ENCODE data around the gene ZNF804B. TPM values are rescaled to one million over a fixed set of nuclear protein-coding genes. Genes with fewer than 3 reads are reported as not detected.

ZNF804B gene
- total RNA-seq (2022; extraction: Qiagen RNA extraction) = not detected in 5 replicates

DNA sequence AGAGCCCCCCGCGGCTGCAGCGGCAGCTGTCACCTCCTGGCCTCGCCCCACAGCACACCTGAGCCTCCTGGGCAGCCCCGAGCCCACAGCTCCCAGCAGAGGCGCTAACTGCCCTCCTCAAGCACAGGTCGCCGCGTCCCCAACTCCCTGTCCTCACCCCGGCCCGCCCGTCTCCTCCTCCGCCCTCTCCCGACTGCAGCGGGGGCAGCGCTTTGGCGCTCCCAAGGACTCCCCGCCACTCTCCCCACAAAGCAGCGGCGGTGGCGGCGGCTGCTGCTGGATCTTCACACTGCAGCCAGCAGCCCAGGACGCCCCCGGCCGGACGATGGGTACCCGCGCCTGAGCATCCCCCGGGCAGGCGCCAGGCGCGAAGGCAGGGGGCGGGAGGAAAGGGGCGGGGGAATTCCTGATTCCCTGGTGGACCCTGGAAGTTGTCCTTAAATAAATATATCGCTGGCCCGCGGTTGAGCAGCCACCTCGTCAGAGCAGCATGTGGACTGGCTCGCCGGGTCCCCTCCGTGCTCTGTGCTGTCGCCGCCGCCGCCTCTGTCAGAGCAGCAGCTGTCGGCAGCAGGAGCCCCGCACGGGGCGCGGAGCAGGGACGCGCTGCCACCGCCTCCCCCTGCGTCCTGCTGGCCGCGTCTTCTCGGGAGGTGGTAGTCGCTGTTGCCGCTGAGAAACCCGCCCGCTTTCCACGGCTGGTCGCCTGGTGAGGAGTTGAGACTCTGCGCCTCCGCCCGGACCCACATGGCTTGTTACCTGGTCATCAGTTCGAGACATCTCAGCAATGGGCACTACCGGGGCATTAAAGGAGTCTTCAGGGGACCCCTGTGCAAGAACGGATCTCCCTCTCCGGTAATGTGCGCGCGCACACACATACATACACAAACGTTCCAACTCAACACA lies at the start of gene ZNF804B:
Gene ZNF804B, plus strand, starts transcription at position 471 of the 906 bp plus-strand sequence. Its CDS starts 277 bp downstream, at position 748.

DNA sequence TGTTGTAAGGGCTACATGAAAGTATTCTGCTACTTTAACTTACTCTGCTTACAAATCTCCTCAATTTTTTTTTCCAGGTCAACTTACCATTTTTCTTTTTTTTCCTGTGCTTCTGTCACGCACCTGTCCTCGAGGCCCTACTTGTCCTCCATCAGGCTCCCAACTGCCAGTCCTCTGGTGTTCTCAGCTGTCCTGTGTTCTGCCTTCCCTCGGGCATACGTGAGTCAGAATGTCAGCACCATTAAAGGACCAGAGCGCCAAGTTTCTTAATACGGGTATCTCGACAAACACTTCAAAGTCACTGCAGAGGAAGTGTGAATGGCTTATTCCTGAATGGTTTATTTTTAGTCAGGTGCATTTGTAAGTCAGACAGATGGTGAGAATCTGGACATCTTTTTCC lies 36.1 kb downstream of the ZNF804B start, which contains the start of gene TEX47:
Gene TEX47, minus strand, starts transcription at position 185 of the 400 bp plus-strand sequence. CDS start 795 bp downstream, outside the sequence.

Other genes starting within 250 kb of the ZNF804B start
- not detected in 5 replicates for gene TEX47, start 36.0 kb downstream of the ZNF804B start, total RNA-seq (2022; extraction: Qiagen RNA extraction)

Data from A549 treated with Mapracorat at 1 μM for 4 hours (cell line).